NCI-H524 treated with DMSO at 0.1 percent for 48 hours (cell line): ENCODE measurements around the gene GPR173.

Experiments
- DNase-seq: peaks from one replicate; lab custom pipeline; 2025; lab: John Stamatoyannopoulos, UW

Gene GPR173, protein sequence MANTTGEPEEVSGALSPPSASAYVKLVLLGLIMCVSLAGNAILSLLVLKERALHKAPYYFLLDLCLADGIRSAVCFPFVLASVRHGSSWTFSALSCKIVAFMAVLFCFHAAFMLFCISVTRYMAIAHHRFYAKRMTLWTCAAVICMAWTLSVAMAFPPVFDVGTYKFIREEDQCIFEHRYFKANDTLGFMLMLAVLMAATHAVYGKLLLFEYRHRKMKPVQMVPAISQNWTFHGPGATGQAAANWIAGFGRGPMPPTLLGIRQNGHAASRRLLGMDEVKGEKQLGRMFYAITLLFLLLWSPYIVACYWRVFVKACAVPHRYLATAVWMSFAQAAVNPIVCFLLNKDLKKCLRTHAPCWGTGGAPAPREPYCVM

DNA sequence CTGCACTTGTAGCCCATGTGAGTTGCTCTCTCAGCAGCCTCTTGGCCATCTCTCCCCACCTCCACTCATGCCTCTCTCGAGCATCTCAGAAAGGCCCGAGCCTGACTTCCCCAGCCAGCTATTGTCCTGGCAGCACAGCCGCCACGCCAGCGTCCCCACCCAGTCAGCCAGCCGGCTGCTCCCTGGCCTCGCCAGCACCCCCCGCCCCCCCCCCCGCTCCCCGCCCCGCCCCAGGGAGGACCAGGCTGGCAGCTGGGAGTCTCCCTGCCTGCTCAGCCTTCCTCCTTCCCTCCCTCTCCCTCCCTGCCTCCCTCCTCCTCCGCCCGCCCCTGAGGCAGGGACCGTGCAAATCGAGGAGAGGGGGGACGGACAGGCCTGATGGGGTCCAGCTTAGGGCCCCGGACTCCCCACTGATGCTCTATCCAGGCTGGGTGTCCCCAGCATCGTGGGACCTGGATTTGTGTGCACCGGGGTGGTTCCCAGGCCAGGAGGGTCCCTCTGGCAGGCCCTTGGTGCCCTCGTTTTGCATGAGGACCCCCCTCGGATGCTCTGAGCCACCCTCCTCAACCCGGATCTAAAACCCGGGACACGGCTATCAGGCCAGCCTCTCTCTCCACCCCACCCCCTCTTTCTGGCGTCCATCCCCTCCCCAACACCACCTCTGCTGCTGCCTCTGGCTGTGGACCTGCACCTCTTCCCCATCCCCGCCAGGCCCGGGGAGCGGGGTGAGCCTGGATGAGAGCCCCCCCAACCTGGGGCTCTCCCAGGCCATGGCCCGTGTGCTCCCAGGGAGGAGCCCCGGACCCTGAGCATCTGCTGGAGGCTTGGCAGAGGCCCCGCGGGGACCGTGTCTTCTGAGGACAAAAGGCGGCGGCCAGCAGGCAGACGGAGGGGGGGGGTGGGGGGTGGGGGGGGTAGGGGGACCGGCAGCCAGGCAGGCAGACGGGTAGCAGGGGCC lies at the start of gene GPR173:
Gene GPR173, plus strand, starts transcription at position 621 of the 958 bp plus-strand sequence. CDS start 27,833 bp downstream, outside the sequence.
- peak; percentile 21 for DNase-seq

DNA sequence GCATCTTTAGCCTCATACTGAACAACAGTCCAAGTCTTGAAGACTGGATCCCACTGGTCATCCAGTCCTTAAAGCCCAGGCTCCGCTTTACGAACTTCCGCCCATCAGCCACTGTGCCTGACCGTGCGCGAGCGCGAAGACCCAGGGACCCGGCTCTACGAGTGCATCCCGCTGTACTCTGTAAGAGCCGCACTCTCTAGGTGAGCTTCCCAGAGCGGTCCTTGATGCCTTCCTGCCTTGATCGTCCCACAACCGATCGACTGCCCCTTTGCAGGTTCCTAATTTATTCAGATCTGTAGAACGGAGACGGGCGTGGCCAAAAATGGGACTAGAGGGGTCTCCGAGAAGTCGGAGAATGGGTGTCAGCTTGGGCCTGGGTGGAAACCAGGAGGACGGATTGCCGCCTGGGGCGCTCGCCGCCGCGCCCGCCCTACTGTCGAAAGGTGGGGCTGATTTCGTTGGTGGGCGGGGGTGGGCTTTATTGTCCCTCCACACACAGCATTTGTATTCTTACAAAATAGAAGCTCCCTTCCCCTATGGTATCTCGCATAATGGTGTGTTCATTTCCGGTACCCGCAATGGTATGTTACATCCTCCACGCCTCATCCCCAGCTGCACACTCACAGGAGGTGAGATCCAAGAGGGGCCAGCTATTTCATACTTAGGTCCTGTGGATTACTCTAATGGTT lies 48.0 kb upstream of the GPR173 start:
- no peak for DNase-seq

- no peak for DNase-seq
Measured at GRCh38 chrX:53001958-53002357, 46.6 kb upstream of the GPR173 start.

- no peak for DNase-seq
Measured at GRCh38 chrX:53003111-53003510, 45.5 kb upstream of the GPR173 start.

DNA sequence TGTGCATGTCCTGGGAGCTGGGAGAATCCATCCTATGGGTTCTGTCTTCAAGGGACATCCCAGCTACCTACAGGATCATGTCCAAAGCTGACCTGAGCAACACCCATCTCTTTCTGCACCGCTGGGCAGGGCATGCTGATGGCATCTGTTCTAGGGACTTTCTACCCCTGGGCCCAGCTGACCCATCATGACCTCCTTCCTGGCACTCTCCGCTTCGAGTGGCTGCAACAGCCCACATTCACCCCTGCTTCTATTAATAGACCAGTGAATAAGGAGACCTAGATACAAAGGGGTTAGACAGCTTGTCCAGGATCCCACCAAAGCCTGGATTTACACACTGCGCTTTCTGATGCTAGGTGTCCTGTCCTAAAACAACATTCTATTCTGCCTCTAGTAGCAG lies 44.6 kb upstream of the GPR173 start:
- DNase-seq: no peak

- DNase-seq: no peak
Measured at GRCh38 chrX:53004811-53005210, 43.8 kb upstream of the GPR173 start.

GRCh38 chrX:53005327-53005726 lies 43.3 kb upstream of the GPR173 start:
- DNase-seq: no peak

- no peak for DNase-seq
Measured at GRCh38 chrX:53009032-53009431, 39.6 kb upstream of the GPR173 start.

DNA sequence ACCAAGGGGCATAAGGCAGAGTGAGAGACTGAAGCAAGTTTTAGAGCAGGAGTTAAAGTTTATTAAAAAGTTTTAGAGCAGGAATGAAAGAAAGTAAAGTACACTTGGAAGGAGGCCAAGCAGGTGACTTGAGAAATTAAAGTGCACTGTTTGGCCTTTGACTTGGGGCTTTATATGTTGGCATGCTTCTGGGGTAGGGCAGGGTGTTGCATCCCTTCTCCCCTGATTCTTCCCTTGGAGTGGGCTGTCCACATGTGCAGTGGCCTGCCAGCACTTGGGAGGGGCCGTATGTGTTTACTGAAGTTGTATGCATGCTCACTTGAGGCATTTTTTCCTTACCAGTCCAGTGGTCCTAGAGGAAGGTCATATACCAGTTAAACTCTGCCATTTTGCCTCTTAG lies 35.3 kb upstream of the GPR173 start:
- DNase-seq: no peak

DNA sequence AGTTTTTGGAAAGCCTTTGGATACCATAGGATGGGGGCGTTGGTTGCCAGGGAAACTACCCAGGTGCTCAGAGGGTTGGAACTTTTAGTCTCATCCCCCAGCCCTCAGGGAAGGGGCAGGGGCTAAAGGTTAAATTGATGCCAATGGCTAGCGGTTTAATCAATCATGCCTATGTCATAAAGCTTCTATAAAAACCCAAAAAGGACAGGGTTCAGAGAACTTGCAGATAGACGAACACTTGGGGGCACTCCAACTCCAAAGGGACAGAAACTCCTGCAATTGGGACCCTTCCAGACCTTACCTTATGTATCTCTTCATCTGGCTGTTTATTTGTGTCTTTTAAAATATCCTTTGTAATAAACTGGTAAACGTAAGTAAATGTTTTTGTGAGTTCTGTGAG lies 30.0 kb upstream of the GPR173 start:
- DNase-seq: no peak

DNA sequence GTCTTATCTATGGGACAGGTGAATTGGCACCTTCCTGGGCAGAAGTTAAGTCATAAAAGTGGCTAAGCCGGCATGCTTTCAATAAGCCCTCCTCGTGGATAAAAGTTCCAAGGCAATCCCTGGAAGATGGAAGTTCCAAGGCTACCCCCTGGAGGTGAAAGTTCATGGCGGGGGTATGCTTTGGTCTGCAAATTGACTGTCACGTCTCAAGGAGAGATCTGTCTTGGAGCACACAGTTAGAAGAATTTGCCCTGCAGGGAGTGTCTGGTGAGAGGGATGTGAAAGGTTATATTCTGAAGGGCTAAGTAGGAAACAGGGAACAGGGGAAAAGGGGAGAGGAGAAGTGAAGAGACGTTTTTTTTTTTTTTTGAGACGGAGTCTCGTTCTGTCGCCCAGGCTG lies 26.2 kb upstream of the GPR173 start:
- DNase-seq: no peak

DNA sequence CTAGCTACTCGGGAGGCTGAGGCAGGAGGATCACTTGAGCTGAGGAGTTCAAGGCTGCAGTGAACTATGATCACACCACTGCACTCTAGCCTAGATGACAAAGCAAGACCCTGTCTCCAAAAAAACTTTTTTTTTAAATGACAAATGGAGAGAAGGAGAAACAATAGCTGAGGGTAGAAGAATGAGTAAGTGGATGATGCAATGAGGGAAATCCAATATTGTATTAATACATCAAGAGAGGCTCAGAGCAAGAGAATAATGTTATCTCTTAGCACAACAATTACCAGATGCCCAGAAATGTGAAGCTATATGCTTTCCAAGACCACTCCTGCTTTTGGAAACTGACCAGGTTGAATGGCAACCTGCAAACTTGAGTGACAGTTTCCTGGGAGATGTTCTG lies 19.9 kb upstream of the GPR173 start:
- DNase-seq: no peak

DNA sequence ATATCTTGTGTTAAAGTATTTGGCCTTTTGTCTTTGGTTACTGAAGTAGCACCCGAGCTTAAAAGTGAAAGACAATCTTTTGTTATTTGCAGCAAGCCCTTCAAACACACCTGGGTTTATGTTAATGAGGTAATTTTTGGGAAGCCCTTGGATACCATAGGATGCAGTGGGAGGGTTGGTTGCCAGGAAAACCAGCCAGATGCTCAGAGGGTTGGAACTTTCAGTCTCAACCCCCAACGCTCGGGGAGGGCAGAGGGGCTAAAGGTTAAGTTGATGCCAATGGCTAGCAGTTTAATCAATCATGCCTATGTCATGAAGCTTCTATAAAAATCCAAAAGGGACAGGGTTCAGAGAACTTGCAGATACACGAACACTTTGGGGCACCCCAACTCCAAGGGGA lies 17.2 kb upstream of the GPR173 start:
- DNase-seq: no peak

DNA sequence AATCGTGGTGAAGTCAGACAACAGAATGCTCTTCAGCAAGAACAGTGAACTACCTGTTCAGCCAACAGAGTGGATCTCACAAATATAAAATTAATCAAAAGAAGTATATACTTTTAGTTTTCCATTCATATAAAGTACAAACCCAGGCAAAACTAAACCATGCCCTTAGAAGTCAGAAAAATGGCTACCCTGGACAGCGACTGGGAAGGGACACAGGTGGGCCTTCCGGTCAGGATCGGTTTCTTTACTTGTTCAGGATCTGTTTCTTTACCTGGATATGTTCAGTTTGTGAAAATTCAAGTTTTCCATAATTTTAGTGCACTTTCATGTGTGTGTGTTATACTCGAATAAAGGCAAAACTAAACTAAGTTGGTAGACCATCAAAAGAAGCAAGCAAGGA lies 12.4 kb upstream of the GPR173 start:
- no peak for DNase-seq

DNA sequence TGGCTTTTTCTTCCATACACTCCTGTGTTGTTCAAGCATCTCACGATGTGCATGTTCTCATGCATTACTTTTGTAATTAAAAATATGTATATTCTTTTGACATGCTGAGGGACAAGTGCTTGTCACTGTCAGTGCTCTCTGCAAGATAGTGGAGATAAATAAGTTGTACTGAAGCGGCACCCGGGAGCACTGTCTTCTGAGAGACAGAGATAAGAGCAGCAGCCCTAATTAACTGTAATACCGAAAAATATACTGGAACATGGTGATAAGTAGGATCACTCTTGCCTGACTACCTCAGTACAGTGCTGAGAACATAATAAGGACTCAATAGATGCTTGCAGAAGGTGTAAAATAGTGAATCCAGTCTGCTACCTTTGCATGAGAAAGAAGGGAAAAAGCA lies 9.4 kb upstream of the GPR173 start:
- no peak for DNase-seq

DNA sequence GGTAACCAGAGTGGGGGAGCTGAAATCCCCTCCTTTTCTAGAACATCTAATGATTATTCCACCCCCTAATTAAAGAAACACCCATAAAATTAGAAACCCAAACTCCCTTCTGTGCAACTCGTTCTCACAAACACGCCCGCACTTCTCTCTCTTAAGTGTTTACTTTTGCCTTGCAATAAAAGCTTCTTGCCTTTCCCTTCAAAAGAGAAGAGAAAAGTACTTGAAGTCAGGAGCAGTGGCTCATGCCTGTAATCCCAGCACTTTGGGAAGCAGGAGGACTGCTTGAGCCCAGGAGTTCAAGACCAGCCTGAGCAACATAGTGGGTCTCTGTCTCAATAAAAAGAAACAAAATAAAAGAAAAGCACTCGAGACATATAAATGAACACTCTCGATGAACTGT lies 3.6 kb upstream of the GPR173 start:
- no peak for DNase-seq

- DNase-seq: no peak
Measured at GRCh38 chrX:53047228-53047627, 1.4 kb upstream of the GPR173 start.

DNA sequence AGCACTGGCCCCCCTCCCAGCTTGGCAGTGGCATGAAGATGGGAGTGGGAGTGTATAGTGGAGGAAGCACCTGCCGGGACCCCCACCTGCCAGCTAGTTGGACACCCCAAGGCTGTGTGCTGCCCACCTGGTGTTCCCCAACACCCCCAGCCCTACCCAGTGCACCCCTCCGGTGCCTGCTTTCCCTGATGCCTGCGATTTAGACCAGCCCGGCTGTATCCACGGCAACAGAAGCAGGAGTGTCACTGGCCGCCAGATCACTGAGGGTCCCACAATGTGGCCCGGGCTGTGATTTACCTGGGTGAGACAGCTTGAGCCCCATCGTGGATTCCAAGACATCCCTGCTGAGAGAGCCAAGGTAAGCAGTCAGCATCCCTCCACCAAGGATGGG lies 533 bp downstream of the GPR173 start:
- DNase-seq: no peak

- no peak for DNase-seq
Measured at GRCh38 chrX:53050841-53051240, 2.3 kb downstream of the GPR173 start.

DNA sequence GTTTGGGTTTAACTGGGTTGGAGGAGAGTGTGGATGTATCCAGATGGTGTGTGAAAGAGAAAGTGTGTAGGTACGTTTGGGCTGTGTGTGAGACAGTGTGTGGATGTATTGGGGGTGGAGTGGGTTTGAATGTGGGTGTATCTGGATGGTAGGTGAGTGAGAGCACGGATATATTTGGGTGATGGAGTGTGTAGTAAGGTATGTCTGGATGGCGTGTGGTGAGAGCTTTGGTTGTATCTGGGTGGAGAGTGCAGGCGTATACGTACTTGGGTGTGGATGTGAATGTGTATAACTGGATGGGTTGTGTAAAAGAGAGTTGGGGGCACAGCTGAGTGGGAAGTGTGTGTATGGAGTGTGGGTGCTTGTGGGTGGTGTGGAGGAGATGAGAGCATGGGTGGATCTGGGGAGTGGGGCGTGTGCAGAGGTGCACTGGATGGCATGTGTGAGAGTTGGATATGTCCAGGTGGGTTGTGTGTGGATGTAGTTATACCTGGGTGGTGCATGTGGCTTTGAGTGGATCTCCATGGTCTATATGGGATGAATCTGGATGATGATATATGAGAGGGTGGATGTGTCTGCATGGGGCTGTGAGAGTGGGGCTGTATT lies 6.8 kb downstream of the GPR173 start:
- DNase-seq: no peak

- no peak for DNase-seq
Measured at GRCh38 chrX:53056292-53056691, 7.7 kb downstream of the GPR173 start.

DNA sequence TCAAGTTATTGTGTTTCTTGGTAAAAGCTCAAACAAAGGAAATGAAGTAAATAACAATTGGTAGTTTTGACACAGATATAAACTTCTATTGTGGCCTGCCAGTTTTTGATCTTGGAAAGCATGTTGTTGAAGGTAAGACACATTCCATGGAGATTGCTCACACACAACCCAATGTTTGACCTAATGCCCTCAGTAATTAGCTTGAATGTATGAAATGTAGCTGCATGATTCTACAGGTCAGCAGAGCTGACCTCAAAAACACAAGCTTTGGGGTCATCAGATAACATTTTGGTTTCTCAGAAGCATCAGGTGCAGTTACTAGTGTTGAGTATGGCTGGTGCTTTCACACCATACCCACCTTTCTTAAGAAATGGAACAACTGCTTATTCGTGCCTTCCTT lies 16.5 kb downstream of the GPR173 start:
- no peak for DNase-seq
